ENCODE results near the gene VWA2. TPM values are rescaled to one million over a fixed set of nuclear protein-coding genes. Genes with fewer than 3 reads are reported as not detected.

VWA2 gene
- total RNA-seq, 1 experiment from 2014 or later, result 31.6 TPM

DNA sequence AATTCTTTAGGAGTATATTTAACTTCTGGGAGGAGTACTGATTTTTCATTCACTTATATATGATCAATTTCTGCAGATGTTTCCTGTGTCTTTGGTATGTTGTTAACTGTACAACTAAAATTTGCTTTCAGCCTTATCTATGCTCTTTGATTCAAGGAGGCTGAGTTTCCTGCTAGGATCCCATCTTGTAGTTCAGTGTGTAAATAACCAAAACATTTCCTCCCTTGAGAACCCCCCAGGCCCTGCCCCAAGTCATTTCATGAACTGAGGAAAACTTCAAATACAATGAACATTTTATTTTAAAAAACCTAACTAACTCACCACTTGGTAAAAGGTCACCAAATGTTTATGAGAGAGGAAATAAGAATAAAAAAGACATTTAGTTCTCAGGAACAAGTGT is 55.5 kb downstream of the VWA2 start:
- DNase-seq (ENCODE audit: low spot score), result no peak

- no peak for DNase-seq (ENCODE audit: low spot score)
Observed at GRCh38 chr10:114295393-114295792, 56.3 kb downstream of the VWA2 start.

DNA sequence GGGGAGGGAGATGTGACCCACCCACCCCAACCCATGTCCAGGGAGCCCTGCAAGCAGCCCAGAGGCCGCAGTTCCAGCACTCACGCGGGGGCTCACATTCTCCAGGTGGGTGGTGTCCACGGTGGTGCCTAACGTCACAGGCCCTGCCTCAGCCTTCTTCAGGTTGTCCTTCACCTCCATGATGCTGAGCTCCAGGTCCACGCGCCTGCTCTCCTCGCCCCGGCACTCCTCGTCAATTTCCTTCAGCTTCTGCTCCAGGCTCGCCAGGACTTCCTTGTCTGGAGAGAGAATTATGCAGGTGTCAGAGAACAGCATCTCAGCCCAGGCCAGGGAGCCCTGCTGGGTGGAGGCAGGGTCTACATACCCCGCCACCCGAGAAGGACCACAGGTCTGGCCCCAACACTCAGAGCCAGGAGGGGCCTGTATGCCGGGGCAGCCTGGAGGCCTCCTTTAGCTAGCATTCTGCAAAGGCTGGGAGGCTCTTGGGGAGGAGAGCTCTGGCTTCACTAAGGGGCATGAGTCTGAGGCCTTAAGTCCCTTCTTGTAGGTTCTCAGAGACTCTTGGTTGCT is 58.2 kb downstream of the VWA2 start:
- no peak for DNase-seq (ENCODE audit: low spot score)

DNA sequence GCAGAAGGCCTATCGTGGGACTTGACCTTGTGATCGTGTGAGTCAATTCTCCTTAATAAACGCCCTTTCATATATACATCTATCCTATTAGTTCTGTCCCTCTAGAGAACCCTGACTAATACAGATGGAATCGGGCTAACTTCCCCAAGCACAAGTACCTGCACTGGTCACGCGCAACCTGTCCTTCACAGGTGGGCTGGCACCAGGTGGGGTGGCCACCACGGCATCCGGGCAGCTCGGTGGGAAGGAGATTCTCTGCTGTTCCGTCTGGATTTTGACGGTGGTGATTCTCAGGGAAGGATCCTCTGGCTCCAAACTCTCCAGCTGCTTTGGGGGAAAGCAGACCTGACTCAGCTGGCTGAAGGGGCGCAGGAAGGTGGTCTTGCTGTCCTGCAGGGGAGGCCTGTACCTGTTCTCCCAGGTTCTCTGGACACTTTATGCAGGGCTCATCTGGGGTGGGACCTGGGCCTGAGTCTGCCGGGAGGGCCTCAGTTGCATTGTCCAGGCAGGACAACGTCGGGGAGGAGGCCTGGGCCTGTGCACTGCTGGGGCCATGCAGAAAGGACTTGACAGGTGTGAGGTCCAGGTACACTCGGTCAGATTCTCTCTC is 61.1 kb downstream of the VWA2 start:
- DNase-seq (ENCODE audit: low spot score), result no peak

DNA sequence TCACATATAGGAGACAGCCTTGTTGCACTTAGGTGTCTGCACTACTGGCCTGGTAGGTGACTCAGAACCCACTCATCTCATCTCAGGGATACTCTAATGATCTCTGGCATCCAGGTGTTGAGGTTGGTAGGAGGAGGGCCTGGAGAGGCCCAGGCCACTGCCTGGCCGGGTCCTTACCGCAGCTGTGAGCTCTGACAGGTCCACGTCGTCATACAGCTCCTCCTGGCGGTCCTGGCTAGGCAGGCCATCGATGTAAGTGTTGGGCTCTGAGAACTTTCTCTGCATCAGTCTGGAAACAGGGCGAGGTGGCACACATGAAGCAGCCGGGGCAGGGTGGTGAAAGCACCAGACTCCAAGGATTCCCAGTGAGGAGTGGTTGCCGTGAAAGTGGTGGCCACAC is 62.1 kb downstream of the VWA2 start:
- no peak for DNase-seq (ENCODE audit: low spot score)

GRCh38 chr10:114301951-114302710 is 63.1 kb downstream of the VWA2 start:
- no peak for DNase-seq (ENCODE audit: low spot score)

DNA sequence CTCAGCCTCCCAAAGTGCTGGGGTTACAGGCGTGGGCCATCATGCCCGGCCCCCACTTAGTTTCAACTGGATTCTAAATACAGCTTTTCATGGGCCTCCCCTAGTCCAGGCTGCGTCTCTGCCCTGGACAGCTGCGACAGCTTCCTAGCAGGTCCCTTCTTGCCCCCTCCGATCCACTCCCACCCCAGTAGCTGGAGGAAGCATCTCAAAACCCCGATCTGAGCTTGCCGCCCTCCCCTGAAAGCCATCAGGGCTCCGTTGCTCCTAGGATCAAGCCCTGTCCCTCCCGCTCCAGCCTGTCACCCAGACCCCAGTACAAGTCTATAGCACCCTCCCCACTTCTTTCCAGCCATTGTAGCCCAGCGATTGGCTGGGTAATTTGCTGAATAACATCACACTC is 64.5 kb downstream of the VWA2 start:
- DNase-seq (ENCODE audit: low spot score), result no peak

DNA sequence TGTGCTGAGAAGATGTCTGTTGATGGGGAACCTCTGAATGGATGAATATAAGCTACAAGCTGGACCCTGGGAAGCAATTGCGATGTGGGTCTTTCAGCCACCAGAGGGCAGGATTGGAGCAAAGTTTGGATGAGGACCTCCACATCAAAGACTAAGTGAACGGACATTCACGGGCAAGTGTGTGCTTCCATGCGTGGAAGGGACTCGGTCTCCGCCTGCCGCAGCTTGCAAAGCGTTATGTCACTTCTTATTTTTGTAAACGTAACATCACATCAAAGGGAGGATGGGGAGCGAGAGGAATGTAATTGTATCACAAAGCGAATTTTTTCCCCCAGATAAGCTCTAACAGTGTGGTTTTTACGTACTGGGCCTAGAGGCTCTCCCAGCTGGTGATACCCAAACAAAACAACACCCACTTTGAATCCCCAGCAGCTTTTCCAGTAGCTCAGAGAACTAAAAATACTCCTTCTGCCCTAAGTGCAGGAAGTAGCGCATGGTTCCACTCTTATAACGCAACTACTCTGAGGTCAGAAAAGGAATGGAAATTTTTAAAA is 65.0 kb downstream of the VWA2 start:
- peak; percentile 90 for DNase-seq (ENCODE audit: low spot score)

DNA sequence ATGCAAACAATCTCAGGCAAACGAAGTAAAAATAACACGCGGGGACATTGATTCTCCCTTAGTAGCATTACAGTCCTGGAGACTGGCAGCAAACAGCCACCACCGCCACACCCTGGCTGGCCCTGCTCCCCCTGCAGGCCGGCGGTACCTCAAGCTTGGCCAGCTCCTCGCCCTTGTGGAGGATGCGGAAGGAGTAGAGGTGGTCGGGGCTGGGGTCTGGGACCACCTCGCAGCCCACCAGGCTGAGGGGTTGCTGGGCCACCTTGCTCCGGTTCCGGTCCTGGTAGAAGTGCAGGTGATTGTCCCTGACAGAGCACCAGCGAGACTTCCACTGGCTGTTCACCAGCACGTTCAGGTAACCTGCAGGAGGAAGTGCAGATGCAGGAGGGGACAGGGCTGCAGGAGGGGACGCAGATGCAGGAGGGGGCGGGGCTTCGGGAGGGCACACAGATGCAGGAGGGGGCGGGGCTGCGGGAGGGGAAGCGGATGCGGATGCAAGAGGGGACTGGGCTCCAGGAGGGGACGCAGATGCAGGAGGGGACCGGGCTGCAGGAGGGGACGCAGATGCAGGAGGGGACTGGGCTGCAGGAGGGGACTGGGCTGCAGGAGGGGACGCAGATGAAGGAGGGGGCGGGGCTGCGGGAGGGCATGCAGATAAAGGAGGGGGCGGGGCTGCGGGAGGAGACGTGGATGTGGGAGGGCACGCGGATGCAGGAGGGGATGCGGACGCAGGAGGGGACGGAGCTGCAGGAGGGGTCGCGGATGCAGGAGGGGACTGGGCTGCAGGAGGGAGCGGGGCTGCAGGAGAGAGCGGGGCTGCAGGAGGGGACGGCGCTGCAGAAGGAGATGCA is 65.7 kb downstream of the VWA2 start:
- no peak for DNase-seq (ENCODE audit: low spot score)

DNA sequence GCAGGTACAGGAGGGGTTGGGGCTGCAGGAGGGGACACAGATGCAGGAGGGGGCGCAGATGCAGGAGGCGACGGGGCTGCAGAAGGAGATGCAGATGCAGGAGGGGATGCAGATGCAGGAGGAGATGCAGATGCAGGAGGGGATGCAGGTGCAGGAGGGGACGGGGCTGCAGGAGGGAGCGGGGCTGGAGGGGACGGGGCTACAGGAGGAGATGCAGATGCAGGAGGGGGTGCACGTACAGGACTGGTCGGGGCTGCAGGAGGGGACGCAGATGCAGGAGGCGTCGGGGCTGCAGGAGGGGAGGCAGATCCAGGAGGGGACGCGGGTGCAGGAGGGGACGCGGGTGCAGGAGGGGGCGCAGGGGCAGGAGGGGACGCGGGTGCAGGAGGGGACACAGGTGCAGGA is 66.5 kb downstream of the VWA2 start:
- DNase-seq (ENCODE audit: low spot score), result no peak

DNA sequence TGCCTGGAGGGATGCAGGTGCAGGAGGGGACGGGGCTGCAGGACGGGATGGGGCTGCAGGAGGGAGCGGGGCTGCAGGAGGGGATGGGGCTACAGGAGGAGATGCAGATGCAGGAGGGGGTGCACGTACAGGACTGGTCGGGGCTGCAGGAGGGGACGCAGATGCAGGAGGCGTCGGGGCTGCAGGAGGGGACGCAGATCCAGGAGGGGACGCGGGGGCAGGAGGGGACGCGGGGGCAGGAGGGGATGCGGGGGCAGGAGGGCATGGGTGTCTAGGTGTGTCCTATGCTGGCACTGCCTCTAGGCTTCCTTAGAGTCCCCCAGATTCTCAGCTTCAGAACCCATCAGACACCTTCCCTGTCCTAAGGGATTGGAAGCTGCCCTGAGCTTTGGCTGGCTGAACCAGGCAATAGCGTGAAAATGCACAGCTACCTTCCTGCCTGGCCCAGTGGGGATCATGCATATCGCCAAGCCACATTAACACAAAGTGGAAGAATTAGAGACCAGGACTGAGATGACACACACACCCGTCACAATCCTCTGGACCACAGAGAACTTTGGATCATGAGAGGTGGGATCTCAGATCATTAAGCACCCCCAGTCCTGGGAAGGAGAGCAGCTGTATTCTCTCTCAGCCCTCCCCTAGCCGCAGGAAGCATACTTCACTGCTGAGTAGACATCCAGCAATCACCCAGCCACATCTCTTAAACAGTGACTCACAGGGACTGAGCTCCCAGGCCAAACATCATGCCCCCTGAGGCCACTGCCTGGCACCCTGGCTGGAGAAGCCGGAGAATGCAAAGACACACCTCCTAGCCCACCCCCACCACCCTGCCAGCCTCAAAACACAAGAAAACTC is 67.3 kb downstream of the VWA2 start:
- no peak for DNase-seq (ENCODE audit: low spot score)

DNA sequence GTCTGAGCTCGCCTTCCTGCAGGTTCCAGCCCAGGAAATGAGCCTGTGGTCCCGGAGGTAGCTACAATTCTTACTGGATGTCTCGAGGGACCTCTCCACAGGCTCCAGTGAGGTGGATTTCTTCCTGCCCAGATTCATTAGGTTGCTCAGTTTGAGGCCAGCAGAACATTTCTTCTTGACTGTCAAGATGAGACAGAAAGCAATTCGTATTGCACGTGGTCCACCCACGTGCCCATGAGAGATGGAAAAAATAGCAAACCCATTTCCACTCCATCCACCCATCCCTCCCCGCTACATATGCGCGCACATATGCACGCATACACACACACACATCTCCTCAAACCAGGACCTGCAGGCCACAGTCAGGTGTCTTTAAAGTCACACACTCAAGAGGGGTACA is 68.7 kb downstream of the VWA2 start:
- no peak for DNase-seq (ENCODE audit: low spot score)

GRCh38 chr10:114308531-114309363 is 69.7 kb downstream of the VWA2 start:
- no peak for DNase-seq (ENCODE audit: low spot score)

DNA sequence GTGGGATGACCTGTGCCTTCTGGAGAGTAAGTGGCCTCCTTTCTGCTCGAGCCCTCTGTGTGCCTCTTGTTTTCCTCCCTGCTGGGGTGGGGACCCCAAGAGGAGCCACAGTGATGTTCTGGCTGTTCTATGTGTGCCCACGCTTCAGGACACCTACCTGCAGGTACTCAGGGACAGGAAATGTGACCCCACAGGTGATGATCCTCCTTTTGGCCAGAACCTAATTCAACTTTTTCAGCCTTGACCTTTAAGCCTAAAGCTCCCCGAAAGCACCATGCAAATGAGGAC is 70.3 kb downstream of the VWA2 start:
- no peak for DNase-seq (ENCODE audit: low spot score)

DNA sequence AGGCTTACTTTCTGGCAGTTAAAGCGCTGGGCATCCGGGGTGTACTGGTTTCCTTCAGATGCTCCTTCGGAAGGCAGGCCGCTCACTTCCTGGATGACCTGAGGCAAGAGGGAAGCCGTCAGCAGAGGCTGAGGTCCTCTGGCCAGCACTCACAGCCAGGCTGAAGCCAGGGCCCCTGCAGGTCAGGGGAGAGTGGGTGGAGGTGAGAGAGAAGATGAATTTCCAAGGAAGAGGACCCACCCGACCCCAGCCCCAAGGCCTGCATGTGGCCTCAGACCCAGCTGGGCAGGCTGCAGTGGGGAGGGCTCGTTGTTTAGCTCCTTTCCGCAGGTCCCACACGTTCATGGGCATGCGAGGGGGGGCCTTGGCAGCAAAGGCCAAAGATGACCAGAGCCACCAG is 71.3 kb downstream of the VWA2 start:
- DNase-seq (ENCODE audit: low spot score), result no peak

GRCh38 chr10:114311023-114311422 is 72.0 kb downstream of the VWA2 start:
- DNase-seq (ENCODE audit: low spot score), result no peak

- DNase-seq (ENCODE audit: low spot score), result no peak
Observed at GRCh38 chr10:114311496-114312209, 72.6 kb downstream of the VWA2 start.

DNA sequence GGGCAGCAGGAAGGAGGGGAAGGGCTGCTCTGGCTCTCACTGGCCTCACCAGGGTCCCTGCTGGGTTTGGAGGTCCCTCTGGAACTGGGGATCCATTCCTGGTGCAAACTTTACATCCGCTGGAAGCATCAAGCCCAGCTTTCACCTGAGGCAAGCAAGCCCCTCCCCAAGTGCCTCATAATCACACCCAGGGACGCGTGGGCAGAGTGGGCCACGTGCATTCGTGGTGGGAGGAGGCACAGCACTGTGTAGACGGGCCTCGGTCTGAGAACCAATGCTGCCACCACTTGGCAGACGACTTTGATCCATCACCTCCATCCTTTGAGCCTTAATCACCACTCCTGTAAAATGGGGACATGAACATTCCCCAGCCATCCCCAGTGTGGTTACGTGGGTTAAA is 74.1 kb downstream of the VWA2 start:
- DNase-seq (ENCODE audit: low spot score), result no peak

DNA sequence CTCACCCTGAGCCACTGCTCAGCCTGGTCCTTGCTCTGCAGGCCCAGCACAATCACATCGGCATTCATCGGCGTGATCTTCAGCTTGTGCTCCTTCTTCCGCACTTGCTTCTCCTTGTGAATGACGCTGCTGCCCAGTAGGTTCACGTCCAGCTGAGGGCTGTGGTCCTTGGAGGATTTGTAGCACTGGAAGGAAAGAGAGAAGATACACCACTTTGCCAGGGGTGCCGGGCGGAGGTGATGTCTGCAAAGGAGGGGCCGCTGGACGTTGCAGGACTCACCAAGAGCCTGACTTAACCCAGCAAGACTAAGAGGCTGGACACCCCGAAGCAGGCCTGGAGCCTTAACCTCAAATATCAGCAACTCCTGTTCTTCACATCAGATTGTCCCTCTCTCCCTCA is 74.8 kb downstream of the VWA2 start:
- no peak for DNase-seq (ENCODE audit: low spot score)

Measured in HT-29 (cell line).